8988T (cell line): ENCODE data around the gene AK3.

Experiments
- DNase-seq: peaks from one replicate; pipeline ENCODE4 v3.0.0; 2011

AK3 gene

GRCh38 chr9:4746278-4747030, 5.5 kb upstream of the AK3 start:
- DNase-seq = no peak

GRCh38 chr9:4743131-4743875, 2.3 kb upstream of the AK3 start:
- DNase-seq = no peak

GRCh38 chr9:4742246-4742645, 1.2 kb upstream of the AK3 start:
- no peak for DNase-seq

GRCh38 chr9:4741365-4742089, 525 bp upstream of the AK3 start:
- no peak for DNase-seq

- no peak for DNase-seq
Measured at GRCh38 chr9:4740388-4740637, 689 bp downstream of the AK3 start.

- no peak for DNase-seq
Measured at GRCh38 chr9:4739587-4740387, 1.2 kb downstream of the AK3 start.

- no peak for DNase-seq
Measured at GRCh38 chr9:4738866-4739586, 2.0 kb downstream of the AK3 start.

- no peak for DNase-seq
Measured at GRCh38 chr9:4734150-4734549, 6.9 kb downstream of the AK3 start.

- DNase-seq = no peak
Measured at GRCh38 chr9:4732890-4733289, 8.1 kb downstream of the AK3 start.

GRCh38 chr9:4727593-4727992, 13.4 kb downstream of the AK3 start:
- no peak for DNase-seq

GRCh38 chr9:4725706-4726442, 15.1 kb downstream of the AK3 start:
- no peak for DNase-seq

GRCh38 chr9:4721736-4722135, 19.3 kb downstream of the AK3 start:
- DNase-seq = no peak

GRCh38 chr9:4718911-4719310, 22.1 kb downstream of the AK3 start:
- DNase-seq = no peak

- no peak for DNase-seq
Measured at GRCh38 chr9:4717815-4718214, 23.2 kb downstream of the AK3 start.

- DNase-seq = no peak
Measured at GRCh38 chr9:4716163-4716562, 24.8 kb downstream of the AK3 start.

- DNase-seq = no peak
Measured at GRCh38 chr9:4714266-4715016, 26.6 kb downstream of the AK3 start.

- DNase-seq = no peak
Measured at GRCh38 chr9:4713849-4714248, 27.2 kb downstream of the AK3 start.

- no peak for DNase-seq
Measured at GRCh38 chr9:4709380-4709779, 31.6 kb downstream of the AK3 start.

GRCh38 chr9:4706971-4707622, 33.9 kb downstream of the AK3 start:
- DNase-seq = no peak

GRCh38 chr9:4706021-4706420, 35.0 kb downstream of the AK3 start:
- DNase-seq = no peak

GRCh38 chr9:4704129-4704528, 36.9 kb downstream of the AK3 start:
- DNase-seq = no peak
